ENCODE measurements around the gene TIGAR.

Gene TIGAR

GRCh38 chr12:4293299-4293965 lies 27.6 kb upstream of the TIGAR start (continued):
- no peak for TF ChIP-seq ZC3H10 (CRISPR knock-in tag; IDR thresholded peaks at IDR 0.05)
- no peak for TF ChIP-seq BACH2 (CRISPR knock-in tag; IDR thresholded peaks at IDR 0.05; ENCODE audit: borderline replicate concordance)
- no peak for TF ChIP-seq ZNF70 (CRISPR knock-in tag; IDR thresholded peaks at IDR 0.05)

GRCh38 chr12:4293966-4294505 lies 27.0 kb upstream of the TIGAR start:
- ATAC-seq = no peak
- TF ChIP-seq TSHZ2 (CRISPR knock-in tag; IDR thresholded peaks at IDR 0.05) (no peak), RARB (CRISPR knock-in tag; IDR thresholded peaks at IDR 0.05) (no peak), PPARA (CRISPR knock-in tag; IDR thresholded peaks at IDR 0.05; ENCODE audit: borderline replicate concordance) (no peak), SNAI2 (CRISPR knock-in tag; IDR thresholded peaks at IDR 0.05) (no peak), GLIS3 (CRISPR knock-in tag; IDR thresholded peaks at IDR 0.05) (no peak), ZNF70 (CRISPR knock-in tag; IDR thresholded peaks at IDR 0.05) (no peak), ZC3H10 (CRISPR knock-in tag; IDR thresholded peaks at IDR 0.05) (no peak), CREB5 (CRISPR knock-in tag; IDR thresholded peaks at IDR 0.05; ENCODE audit: low read depth) (no peak), ZFP30 (CRISPR knock-in tag; IDR thresholded peaks at IDR 0.05) (no peak), OSR1 (CRISPR knock-in tag; IDR thresholded peaks at IDR 0.05) (no peak), ISL1 (CRISPR knock-in tag; IDR thresholded peaks at IDR 0.05) (no peak), ZFP3 (CRISPR knock-in tag; IDR thresholded peaks at IDR 0.05) (no peak), PATZ1 (CRISPR knock-in tag; IDR thresholded peaks at IDR 0.05; ENCODE audit: borderline replicate concordance) (no peak), BACH2 (CRISPR knock-in tag; IDR thresholded peaks at IDR 0.05; ENCODE audit: borderline replicate concordance) (no peak), TCF4 (CRISPR knock-in tag; IDR thresholded peaks at IDR 0.05; ENCODE audit: borderline replicate concordance) (no peak), TOX (CRISPR knock-in tag; IDR thresholded peaks at IDR 0.05; ENCODE audit: borderline replicate concordance) (no peak), ZNF565 (CRISPR knock-in tag; conservative IDR thresholded peaks at IDR 0.05; ENCODE audit: low read depth) (no peak)

- ATAC-seq = no peak
These were observed 24.3 kb upstream of the TIGAR start for GRCh38 chr12:4296751-4297150.

More at GRCh38 chr12:4296751-4297150, 24.3 kb upstream of the TIGAR start:
- TF ChIP-seq TOX (CRISPR knock-in tag; IDR thresholded peaks at IDR 0.05; ENCODE audit: borderline replicate concordance) (no peak), BACH2 (CRISPR knock-in tag; IDR thresholded peaks at IDR 0.05; ENCODE audit: borderline replicate concordance) (no peak), ARNTL (CRISPR knock-in tag; IDR thresholded peaks at IDR 0.05; ENCODE audit: borderline replicate concordance, low read depth) (no peak), ZC3H10 (CRISPR knock-in tag; IDR thresholded peaks at IDR 0.05) (no peak), OSR1 (CRISPR knock-in tag; IDR thresholded peaks at IDR 0.05) (no peak), RARB (CRISPR knock-in tag; IDR thresholded peaks at IDR 0.05) (no peak), TCF4 (CRISPR knock-in tag; IDR thresholded peaks at IDR 0.05; ENCODE audit: borderline replicate concordance) (no peak), ZNF565 (CRISPR knock-in tag; conservative IDR thresholded peaks at IDR 0.05; ENCODE audit: low read depth) (no peak), POU6F1 (CRISPR knock-in tag; IDR thresholded peaks at IDR 0.05; ENCODE audit: borderline replicate concordance, low read depth) (no peak), PPARA (CRISPR knock-in tag; IDR thresholded peaks at IDR 0.05; ENCODE audit: borderline replicate concordance) (no peak), CSDC2 (CRISPR knock-in tag; IDR thresholded peaks at IDR 0.05) (no peak), PATZ1 (CRISPR knock-in tag; IDR thresholded peaks at IDR 0.05; ENCODE audit: borderline replicate concordance) (no peak), ISL1 (CRISPR knock-in tag; IDR thresholded peaks at IDR 0.05) (no peak), TSHZ2 (CRISPR knock-in tag; IDR thresholded peaks at IDR 0.05) (no peak)
